K562 (cell line): Measurements from ENCODE around the gene KIF3A. TPM values are rescaled to one million over a fixed set of nuclear protein-coding genes. Genes with fewer than 3 reads are reported as not detected.

ENCODE experiments used
- CCAR2 ChIP-seq: fragments of 200-400 bp; formaldehyde crosslinking; IDR thresholded peaks from 2 replicates; pipeline ENCODE4 v1.6.1; 2017; ENCODE audit warnings: mild to moderate bottlenecking, low read depth, low read length
- FOXK1 ChIP-seq: sonication (generic); formaldehyde crosslinking; IDR thresholded peaks from 2 replicates; pipeline ENCODE4 v1.8.0; 2022; ENCODE audit warnings: missing genetic modification reagents, mild to moderate bottlenecking, borderline replicate concordance
- FOXP1 ChIP-seq: sonication (generic); formaldehyde crosslinking; IDR thresholded peaks from 2 replicates; pipeline ENCODE4 v1.8.0; 2022; ENCODE audit warnings: mild to moderate bottlenecking, missing genetic modification reagents
- GATAD2A ChIP-seq: fragments of 450-650 bp; IDR thresholded peaks from 2 replicates; pipeline ENCODE4 v1.6.1; 2017
- HNRNPUL1 ChIP-seq: fragments of 200-400 bp; formaldehyde crosslinking; IDR thresholded peaks from 2 replicates; pipeline ENCODE4 v1.6.1; 2017; ENCODE audit warnings: low read length
- MAFG ChIP-seq: fragments of 450-650 bp; conservative IDR thresholded peaks from 2 replicates; pipeline ENCODE4 v1.6.1; 2016; ENCODE audit warnings: missing genetic modification characterization, missing compliant biosample characterization
- NR4A1 ChIP-seq, 2 experiments: fragments of 250-450 bp in 1 of 2; fragments of 450-650 bp in 1 of 2; sonication (Bioruptor Pico) in 1 of 2; IDR thresholded peaks; 2 replicates each; pipeline versions ENCODE4 v1.4.0 to v1.6.1; 2016 to 2020; ENCODE audit warnings: mild to moderate bottlenecking in 2 of 2, missing compliant biosample characterization in 1 of 2, missing genetic modification characterization in 1 of 2, moderate library complexity in 1 of 2
- PATZ1 ChIP-seq: fragments of 250-450 bp; sonication (Bioruptor Pico); IDR thresholded peaks from 2 replicates; pipeline ENCODE4 v1.5.0; 2020; ENCODE audit warnings: mild to moderate bottlenecking, borderline replicate concordance
- PBX2 ChIP-seq, 2 experiments: IDR thresholded peaks in 1 of 2; conservative IDR thresholded peaks in 1 of 2; 2 replicates each; pipeline ENCODE4 v1.6.1; 2016; ENCODE audit warnings: low read depth in 2 of 2, mild to moderate bottlenecking in 1 of 2, missing compliant biosample characterization in 1 of 2, missing genetic modification characterization in 1 of 2, moderate library complexity in 1 of 2
- PHF21A ChIP-seq: fragments of 450-650 bp; IDR thresholded peaks from 2 replicates; pipeline ENCODE4 v1.6.1; 2017; ENCODE audit warnings: low read depth, borderline replicate concordance
- TCF7L2 ChIP-seq: fragments of 150-350 bp; IDR thresholded peaks from 2 replicates; pipeline ENCODE4 v1.6.1; 2016; ENCODE audit warnings: low read depth, mild to moderate bottlenecking, low read length, moderate library complexity
- TFAP4 ChIP-seq: sonication (generic); formaldehyde crosslinking; IDR thresholded peaks from 2 replicates; pipeline ENCODE4 v1.8.0; 2022; ENCODE audit warnings: missing genetic modification reagents, mild to moderate bottlenecking, moderate library complexity, borderline replicate concordance
- USF1 ChIP-seq: sonication (generic); formaldehyde crosslinking; IDR thresholded peaks from 2 replicates; pipeline ENCODE4 v1.9.0; 2022; ENCODE audit warnings: mild to moderate bottlenecking, missing genetic modification reagents
- ZBTB7A ChIP-seq: IDR thresholded peaks from 2 replicates; pipeline ENCODE4 v1.6.1; 2011; ENCODE audit warnings: low read depth, mild to moderate bottlenecking, low read length, moderate library complexity, borderline replicate concordance; ENCODE audit not compliant: control insufficient read depth
- ZC3H4 ChIP-seq: sonication (generic); formaldehyde crosslinking; IDR thresholded peaks from 2 replicates; pipeline ENCODE4 v1.9.0; 2021; ENCODE audit warnings: missing genetic modification reagents, borderline replicate concordance
- ZNF41 ChIP-seq: fragments of 250-450 bp; sonication (Bioruptor Pico); conservative IDR thresholded peaks from 2 replicates; pipeline ENCODE4 v1.4.0; 2020; ENCODE audit warnings: mild to moderate bottlenecking
- ZNF699 ChIP-seq: fragments of 250-450 bp; sonication (Bioruptor Pico); IDR thresholded peaks from 2 replicates; pipeline ENCODE4 v1.8.0; 2021; ENCODE audit warnings: mild to moderate bottlenecking, moderate library complexity; ENCODE audit not compliant: insufficient replicate concordance
- ZNF778 ChIP-seq: fragments of 450-650 bp; formaldehyde crosslinking; IDR thresholded peaks from 2 replicates; pipeline ENCODE4 v1.4.0; 2020; ENCODE audit warnings: mild to moderate bottlenecking, moderate library complexity
- ZSCAN32 ChIP-seq: fragments of 450-650 bp; formaldehyde crosslinking; IDR thresholded peaks from 2 replicates; pipeline ENCODE4 v1.4.0; 2020; ENCODE audit warnings: mild to moderate bottlenecking, moderate library complexity
- polyA plus RNA-seq, 8 experiments: library from polyadenylated mRNA; depleted of rRNA in 4 of 8; stranded (reverse) in 5 of 8; unstranded in 3 of 8; fragments of >200 nt; fragmentation: Nextera tagmentation in 2 of 8; fragmentation: Illumina TruSeq in 1 of 8; extraction: Ambion mirVana in 2 of 8; extraction: Trizol in 1 of 8; gene quantifications; 2 replicates each; pipeline versions ENCODE4 v1.2.1 to v1.2.3, GENCODE V29; 2011 to 2014; ENCODE audit warnings: inconsistent platforms in 1 of 8, missing spikeins in 1 of 8
- total RNA-seq, 7 experiments: library from RNA; depleted of rRNA in 6 of 7; stranded (reverse); fragments of >200 nt in 6 of 7; fragmentation: Illumina TruSeq in 2 of 7; extraction: Trizol in 2 of 7; gene quantifications; 2 replicates each; pipeline versions ENCODE4 v1.2.1 to v1.2.3, GENCODE V29; 2011 to 2021; ENCODE audit warnings: low replicate concordance in 1 of 7

The KIF3A gene
- total and polyA plus RNA-seq, 9 of the 15 experiments (the other 6 are each of a cell fraction or from before 2014, with no cell fraction given), result 1.5 to 7.8 (median 6.0) TPM

- TF ChIP-seq USF1 (CRISPR knock-in tag) (no peak), ZSCAN32 (CRISPR knock-in tag) (no peak), ZNF41 (CRISPR knock-in tag) (no peak), ZBTB7A (peak; percentile 53; the same call in 1 of the 2 replicates), PATZ1 (CRISPR knock-in tag) (no peak), HNRNPUL1 (no peak), FOXP1 (CRISPR knock-in tag) (no peak), PHF21A (no peak), PBX2 (CRISPR knock-in tag; IDR thresholded peaks at IDR 0.05; ENCODE audit: low read depth) (no peak), PBX2 (tag; conservative IDR thresholded peaks at IDR 0.05; ENCODE audit: low read depth) (no peak; the same call in 1 of the 2 replicates), FOXK1 (CRISPR knock-in tag) (no peak), ZNF778 (no peak), ZNF699 (CRISPR knock-in tag) (no peak), TFAP4 (no peak), NR4A1 (CRISPR knock-in tag; IDR thresholded peaks at IDR 0.05) (no peak; the same call in 1 of the 2 replicates), NR4A1 (tag; IDR thresholded peaks at IDR 0.05) (peak; percentile 77; the same call in 1 of the 2 replicates), TCF7L2 (no peak), ZC3H4 (CRISPR knock-in tag) (no peak), GATAD2A (no peak), CCAR2 (no peak), MAFG (peak; percentile 49)
Observed at GRCh38 chr5:132663771-132664695, 73.3 kb downstream of the KIF3A start (continued).
